CD4-positive, CD25-positive, alpha-beta regulatory T cell (primary cell): ENCODE measurements around the gene KCND3. TPM values are rescaled to one million over a fixed set of nuclear protein-coding genes. Genes with fewer than 3 reads are reported as not detected.
"Not testable (repeated sequence)": the region's sequence is repeated elsewhere in the genome, so short reads cannot be mapped to it uniquely, and the experiment has no call there.

Experiments
- ATAC-seq, 2 donors: fragments of 150-1000 bp; cut with Tn5 transposase; one replicate each; pipeline ENCODE4 v1.10.0; 2021; ENCODE audit warnings: low read depth in 2 of 2, moderate number of reproducible peaks in 2 of 2, moderate library complexity in 1 of 2
- DNase-seq, 3 donors: peaks; one replicate each; pipeline versions ENCODE4 v3.0.0 to v3.0.0-alpha.2; 2012 to 2022; ENCODE audit warnings: mixed read lengths in 1 of 3
- H3K27ac ChIP-seq: one replicate; pipeline ENCODE4 v1.7.0; 2013; ENCODE audit warnings: mild to moderate bottlenecking, low read length; ENCODE audit not compliant: insufficient read depth, poor library complexity, severe bottlenecking
- H3K27me3 ChIP-seq: one replicate; pipeline ENCODE4 v1.7.0; 2013; ENCODE audit warnings: low read length; ENCODE audit not compliant: control insufficient read depth, insufficient read depth
- H3K36me3 ChIP-seq: one replicate; pipeline ENCODE4 v1.7.0; 2013; ENCODE audit warnings: mild to moderate bottlenecking, low read length, moderate library complexity; ENCODE audit not compliant: control insufficient read depth, insufficient read depth
- H3K4me1 ChIP-seq: 2 replicates; pipeline ENCODE4 v1.7.0; 2013; ENCODE audit warnings: mild to moderate bottlenecking, low read length; ENCODE audit not compliant: insufficient read depth, control insufficient read depth, poor library complexity, severe bottlenecking
- H3K4me3 ChIP-seq: one replicate; pipeline ENCODE4 v1.7.0; 2013; ENCODE audit warnings: low read depth, mild to moderate bottlenecking, low read length, moderate library complexity
- H3K9me3 ChIP-seq, 2 experiments: 1 replicate in 1 of 2; 2 replicates in 1 of 2; pipeline ENCODE4 v1.7.0; 2013; ENCODE audit warnings: low read length in 2 of 2, mild to moderate bottlenecking in 1 of 2, moderate library complexity in 1 of 2; ENCODE audit not compliant: control insufficient read depth in 2 of 2
- H3K27ac Mint-ChIP-seq, 3 donors: one replicate each; pipeline ENCODE4 v1.8.0; 2020 to 2022; ENCODE audit warnings: mild to moderate bottlenecking in 3 of 3, mixed read lengths in 3 of 3, moderate library complexity in 2 of 3
- H3K27me3 Mint-ChIP-seq: one replicate; pipeline ENCODE4 v1.8.0; 2022; ENCODE audit warnings: mild to moderate bottlenecking, mixed read lengths
- H3K36me3 Mint-ChIP-seq: one replicate; pipeline ENCODE4 v1.8.0; 2020; ENCODE audit warnings: mixed read lengths
- H3K4me1 Mint-ChIP-seq, 4 donors: one replicate each; pipeline ENCODE4 v1.8.0; 2020 to 2022; ENCODE audit warnings: mixed read lengths in 4 of 4, mild to moderate bottlenecking in 1 of 4
- H3K4me3 Mint-ChIP-seq, 4 donors: one replicate each; pipeline ENCODE4 v1.8.0; 2020 to 2022; ENCODE audit warnings: mild to moderate bottlenecking in 4 of 4, mixed read lengths in 4 of 4, moderate library complexity in 3 of 4
- H3K9me3 Mint-ChIP-seq, 7 donors: one replicate each; pipeline ENCODE4 v1.8.0; 2020 to 2022; ENCODE audit warnings: mixed read lengths in 7 of 7, mild to moderate bottlenecking in 3 of 7, moderate library complexity in 2 of 7
- polyA plus RNA-seq, 4 donors: library from polyadenylated mRNA; unstranded; fragments of 300-500 nt; fragmentation: Illumina TruSeq; gene quantifications; one replicate each; pipeline ENCODE4 v1.2.3, GENCODE V29; 2021
- total RNA-seq: library from RNA; stranded (reverse); gene quantifications from one replicate; pipeline ENCODE4 v1.2.3, GENCODE V29; 2022

Gene KCND3
- total and polyA plus RNA-seq, 5 donors from 2014 or later, result 0.02 to 0.10 (median 0.07) TPM; not detected in 2

- Mint-ChIP-seq H3K36me3 (no peaks in the 10 kb centered on the region), H3K4me1 (peaks cover 0 to 21% (median 12%) of the 10 kb centered on the region in 4 donors), H3K27me3 (peaks cover 44% of the 10 kb centered on the region), H3K4me3 (no peak overlapping the region), H3K9me3 (peaks cover 0 to 2% (median 0%) of the 10 kb centered on the region in 7 donors), H3K27ac (no peak overlapping the region)
- H3K36me3 ChIP-seq, result no peaks in the 10 kb centered on the region
- no peak overlapping the region for H3K27ac ChIP-seq
- peaks cover 7% of the 10 kb centered on the region for H3K27me3 ChIP-seq
- H3K4me1 ChIP-seq, result peaks cover 26% of the 10 kb centered on the region
- DNase-seq (no peak), ATAC-seq (no peak)
- no peaks in the 10 kb centered on the region for H3K9me3 ChIP-seq
- H3K4me3 ChIP-seq, result no peak overlapping the region
Observed at GRCh38 chr1:111742938-111743549, 246.4 kb downstream of the KCND3 start.

- not testable (repeated sequence) for H3K4me3 ChIP-seq, H3K9me3 ChIP-seq, H3K27ac Mint-ChIP-seq, DNase-seq, H3K27ac ChIP-seq, H3K9me3 Mint-ChIP-seq, ATAC-seq, H3K36me3 Mint-ChIP-seq, H3K36me3 ChIP-seq
- Mint-ChIP-seq H3K4me3 (peak overlapping the region in 2 of 4 donors; percentile 73 to 87), H3K27me3 (peaks cover 44% of the 10 kb centered on the region), H3K4me1 (peaks cover 0 to 25% (median 14%) of the 10 kb centered on the region in 4 donors)
- peaks cover 31% of the 10 kb centered on the region for H3K4me1 ChIP-seq
- peaks cover 13% of the 10 kb centered on the region for H3K27me3 ChIP-seq
Observed at GRCh38 chr1:111742292-111742691, 247.2 kb downstream of the KCND3 start.

- Mint-ChIP-seq H3K4me1 (peaks cover 0 to 25% (median 14%) of the 10 kb centered on the region in 4 donors), H3K36me3 (no peaks in the 10 kb centered on the region), H3K27ac (no peak overlapping the region), H3K27me3 (peaks cover 44% of the 10 kb centered on the region), H3K4me3 (peak overlapping the region; percentile 75 to 90 (median 82)), H3K9me3 (peaks cover 0 to 2% (median 0%) of the 10 kb centered on the region in 7 donors)
- Histone ChIP-seq H3K27me3 (peaks cover 25% of the 10 kb centered on the region), H3K36me3 (no peaks in the 10 kb centered on the region), H3K9me3 (no peaks in the 10 kb centered on the region), H3K27ac (no peak overlapping the region), H3K4me1 (peaks cover 31% of the 10 kb centered on the region), H3K4me3 (peak overlapping the region; percentile 62)
- ATAC-seq (peak in 1 of 2 donors; percentile 20), DNase-seq (peak in 1 of 3 donors; percentile 24)
Observed at GRCh38 chr1:111739925-111740765, 249.3 kb downstream of the KCND3 start.

GRCh38 chr1:111739194-111739924, 250.1 kb downstream of the KCND3 start, which contains the start of gene INKA2:
Gene INKA2 (minus strand): TSS chr1:111739395. CDS start chr1:111739242, 153 bp downstream.
- no peaks in the 10 kb centered on the region for H3K9me3 ChIP-seq
- peak within 1 kb of the TSS; percentile 75 to 91 (median 90) for H3K4me3 Mint-ChIP-seq
- peaks cover 0 to 2% (median 0%) of the 10 kb centered on the region in 7 donors for H3K9me3 Mint-ChIP-seq
- H3K36me3 ChIP-seq, result no peaks in the 10 kb centered on the region
- H3K36me3 Mint-ChIP-seq, result no peaks in the 10 kb centered on the region
- H3K4me1 ChIP-seq, result peaks cover 31% of the 10 kb centered on the region
- peak; percentile 61 to 63 for ATAC-seq
- peak within 1 kb of the TSS in 1 of 3 donors; percentile 65 for H3K27ac Mint-ChIP-seq
- peak within 1 kb of the TSS; percentile 62 for H3K4me3 ChIP-seq
- peaks cover 39% of the 10 kb centered on the region for H3K27me3 Mint-ChIP-seq
- no peak within 1 kb of the TSS for H3K27ac ChIP-seq
- H3K4me1 Mint-ChIP-seq, result peaks cover 0 to 25% (median 14%) of the 10 kb centered on the region in 4 donors
- peaks cover 25% of the 10 kb centered on the region for H3K27me3 ChIP-seq
- DNase-seq, result peak; percentile 31 to 80 (median 45)

- peak overlapping the region; percentile 75 to 91 (median 90) for H3K4me3 Mint-ChIP-seq
- H3K9me3 ChIP-seq, result no peaks in the 10 kb centered on the region
- H3K4me3 ChIP-seq, result peak overlapping the region; percentile 62
- H3K27ac Mint-ChIP-seq, result peak overlapping the region in 1 of 3 donors; percentile 65
- peaks cover 0 to 2% (median 0%) of the 10 kb centered on the region in 7 donors for H3K9me3 Mint-ChIP-seq
- H3K4me1 Mint-ChIP-seq, result peaks cover 0 to 25% (median 14%) of the 10 kb centered on the region in 4 donors
- H3K27ac ChIP-seq, result no peak overlapping the region
- H3K27me3 Mint-ChIP-seq, result peaks cover 35% of the 10 kb centered on the region
- peaks cover 25% of the 10 kb centered on the region for H3K27me3 ChIP-seq
- H3K36me3 Mint-ChIP-seq, result no peaks in the 10 kb centered on the region
- no peaks in the 10 kb centered on the region for H3K36me3 ChIP-seq
- DNase-seq (peak in 2 of 3 donors; percentile 33 to 67), ATAC-seq (peak; percentile 43 to 48)
- peaks cover 31% of the 10 kb centered on the region for H3K4me1 ChIP-seq
Observed at GRCh38 chr1:111738436-111739193, 250.9 kb downstream of the KCND3 start.

- peaks cover 0 to 2% (median 0%) of the 10 kb centered on the region in 7 donors for H3K9me3 Mint-ChIP-seq
Observed at GRCh38 chr1:111738133-111738435, 251.4 kb downstream of the KCND3 start.

More at GRCh38 chr1:111738133-111738435, 251.4 kb downstream of the KCND3 start:
- Histone ChIP-seq H3K36me3 (no peaks in the 10 kb centered on the region), H3K27me3 (peaks cover 25% of the 10 kb centered on the region), H3K4me3 (no peak overlapping the region), H3K4me1 (peaks cover 31% of the 10 kb centered on the region), H3K9me3 (no peaks in the 10 kb centered on the region), H3K27ac (no peak overlapping the region)
- peak in 1 of 3 donors; percentile 42 for DNase-seq
- peaks cover 0 to 25% (median 14%) of the 10 kb centered on the region in 4 donors for H3K4me1 Mint-ChIP-seq
- peak overlapping the region in 2 of 3 donors; percentile 47 to 72 for H3K27ac Mint-ChIP-seq
- H3K27me3 Mint-ChIP-seq, result peaks cover 31% of the 10 kb centered on the region
- ATAC-seq, result peak in 1 of 2 donors; percentile 2
- no peaks in the 10 kb centered on the region for H3K36me3 Mint-ChIP-seq
- peak overlapping the region; percentile 53 to 91 (median 80) for H3K4me3 Mint-ChIP-seq
